GM21576 (cell line): ENCODE measurements around the gene STEEP1.
"Not testable (repeated sequence)": the region's sequence is repeated elsewhere in the genome, so short reads cannot be mapped to it uniquely, and the experiment has no call there.

Experiments used
- ATAC-seq: cut with Tn5 transposase; IDR thresholded peaks from one replicate; pipeline ENCODE4 v1.9.1; 2021; ENCODE audit warnings: mild to moderate bottlenecking, moderate library complexity; ENCODE audit not compliant: unreplicated experiment

The STEEP1 gene

GRCh38 chrX:119537487-119537886 lies 27.7 kb downstream of the STEEP1 start:
- ATAC-seq: no peak

- no peak for ATAC-seq
Observed at GRCh38 chrX:119529345-119530276, 35.6 kb downstream of the STEEP1 start.

- ATAC-seq: no peak
Observed at GRCh38 chrX:119523664-119524184, 41.5 kb downstream of the STEEP1 start.

GRCh38 chrX:119521246-119521645 lies 44.0 kb downstream of the STEEP1 start:
- ATAC-seq: no peak

DNA sequence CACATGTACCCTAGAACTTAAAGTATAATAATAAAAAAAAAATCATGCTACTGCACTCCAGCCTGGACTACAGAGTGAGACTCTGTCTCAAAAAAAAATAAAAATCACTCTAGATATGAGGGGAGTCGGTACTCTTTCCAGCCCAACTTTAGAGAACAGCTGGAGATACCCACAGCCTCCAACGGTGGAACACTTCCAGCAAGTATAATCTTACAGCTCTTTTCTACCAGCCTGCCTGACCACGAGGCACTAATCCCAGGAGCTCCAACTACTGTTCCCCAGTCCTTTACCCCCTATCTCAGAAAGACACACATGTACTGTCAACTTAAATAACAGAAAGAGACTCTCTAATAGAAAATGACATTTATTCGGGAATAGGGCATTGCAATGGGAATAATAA lies 46.8 kb downstream of the STEEP1 start:
- ATAC-seq: no peak

- ATAC-seq: peak; percentile 90
Observed at GRCh38 chrX:119516157-119516702, 49.0 kb downstream of the STEEP1 start.

DNA sequence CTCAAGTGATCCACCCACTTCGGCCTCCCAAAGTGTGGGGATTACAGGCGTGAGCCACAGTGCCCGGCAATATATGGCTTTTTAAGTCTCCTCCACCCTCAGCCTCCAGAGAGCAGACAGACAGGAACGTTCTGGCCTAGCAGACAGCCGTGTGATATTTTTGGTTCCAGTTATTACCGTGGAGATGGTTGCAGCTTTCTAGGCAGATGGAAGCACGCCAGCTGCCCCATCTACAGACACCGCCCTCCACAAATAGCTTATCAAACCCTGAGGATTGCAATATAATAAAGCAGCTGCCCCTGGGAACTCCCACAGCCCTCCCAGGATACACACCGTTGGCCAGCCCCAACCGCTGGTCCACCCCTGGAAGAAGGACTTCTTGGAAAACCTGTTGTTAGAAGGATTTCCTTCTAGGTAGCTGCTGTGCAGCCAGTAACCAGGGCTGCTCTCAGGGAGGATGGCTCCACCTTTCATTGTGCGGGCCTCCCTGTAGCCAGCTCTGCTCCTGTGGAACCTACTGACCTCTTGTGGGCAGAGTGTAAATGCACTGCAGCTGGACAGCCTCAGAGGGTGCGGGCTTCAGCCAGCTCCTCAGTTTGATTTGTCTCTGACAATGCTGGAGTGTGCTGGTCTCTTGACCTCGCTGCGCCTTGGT lies 52.9 kb downstream of the STEEP1 start:
- no peak for ATAC-seq

- ATAC-seq: no peak
Observed at GRCh38 chrX:119507206-119507605, 58.0 kb downstream of the STEEP1 start.

GRCh38 chrX:119505945-119506344 lies 59.3 kb downstream of the STEEP1 start:
- ATAC-seq: no peak

GRCh38 chrX:119505145-119505544 lies 60.1 kb downstream of the STEEP1 start:
- not testable (repeated sequence) for ATAC-seq

GRCh38 chrX:119503484-119503861 lies 61.7 kb downstream of the STEEP1 start:
- ATAC-seq: no peak

GRCh38 chrX:119502727-119503483 lies 62.3 kb downstream of the STEEP1 start:
- ATAC-seq: no peak

GRCh38 chrX:119501511-119502148 lies 63.6 kb downstream of the STEEP1 start:
- no peak for ATAC-seq

DNA sequence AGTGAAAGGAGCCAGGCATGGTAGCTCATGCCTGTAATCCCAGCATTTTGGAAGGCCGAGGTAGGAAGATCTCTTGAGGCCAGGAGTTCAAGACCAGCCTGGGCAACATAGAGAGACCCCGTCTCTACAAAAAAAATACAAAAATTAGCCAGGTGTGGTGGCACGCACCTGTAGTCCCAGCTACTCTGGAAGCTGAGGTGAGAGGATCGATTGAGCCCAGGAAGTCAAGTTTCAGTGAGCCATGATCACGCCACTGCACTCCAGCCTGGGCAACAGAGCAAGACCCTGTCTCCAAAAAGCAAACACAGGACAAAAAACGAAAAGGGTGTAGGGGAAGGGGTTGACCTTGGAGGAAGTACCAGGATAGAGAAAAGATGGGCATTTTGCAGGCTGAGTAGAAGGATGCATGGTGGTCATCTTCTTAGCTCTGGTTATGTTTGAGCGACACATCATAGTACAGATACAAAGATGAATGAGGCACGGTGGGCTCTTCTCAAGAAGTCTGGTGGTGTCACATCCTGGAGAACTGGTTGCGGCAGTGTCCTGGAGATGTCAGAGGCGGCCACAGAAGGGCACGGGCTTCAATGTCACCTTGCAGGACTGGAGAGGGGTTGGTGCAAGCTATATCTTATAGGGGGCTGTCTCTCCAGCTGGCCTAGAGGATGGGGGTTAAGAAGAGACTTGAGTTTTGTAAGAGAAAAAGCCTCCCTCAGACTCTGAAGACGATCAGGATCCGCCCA lies 65.0 kb downstream of the STEEP1 start:
- no peak for ATAC-seq

DNA sequence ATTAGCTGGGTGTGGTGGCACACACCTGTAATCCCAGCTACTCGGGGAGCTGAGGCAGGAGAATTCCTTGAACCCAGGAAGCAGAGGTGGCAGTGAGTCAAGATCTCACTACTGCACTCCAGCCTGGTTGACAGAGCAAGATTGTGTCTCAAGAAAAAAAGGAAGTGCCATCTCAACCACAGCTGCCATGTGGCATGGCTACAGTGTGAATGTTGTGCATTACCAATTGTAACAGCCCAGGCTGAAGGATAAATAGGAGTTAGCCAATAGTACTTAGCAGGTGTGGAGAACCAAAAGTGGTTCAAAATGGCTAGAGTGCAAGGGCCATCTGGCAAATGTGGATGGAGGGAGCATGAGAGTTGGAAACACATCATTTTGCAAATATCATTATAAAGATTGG lies 68.0 kb downstream of the STEEP1 start:
- no peak for ATAC-seq

DNA sequence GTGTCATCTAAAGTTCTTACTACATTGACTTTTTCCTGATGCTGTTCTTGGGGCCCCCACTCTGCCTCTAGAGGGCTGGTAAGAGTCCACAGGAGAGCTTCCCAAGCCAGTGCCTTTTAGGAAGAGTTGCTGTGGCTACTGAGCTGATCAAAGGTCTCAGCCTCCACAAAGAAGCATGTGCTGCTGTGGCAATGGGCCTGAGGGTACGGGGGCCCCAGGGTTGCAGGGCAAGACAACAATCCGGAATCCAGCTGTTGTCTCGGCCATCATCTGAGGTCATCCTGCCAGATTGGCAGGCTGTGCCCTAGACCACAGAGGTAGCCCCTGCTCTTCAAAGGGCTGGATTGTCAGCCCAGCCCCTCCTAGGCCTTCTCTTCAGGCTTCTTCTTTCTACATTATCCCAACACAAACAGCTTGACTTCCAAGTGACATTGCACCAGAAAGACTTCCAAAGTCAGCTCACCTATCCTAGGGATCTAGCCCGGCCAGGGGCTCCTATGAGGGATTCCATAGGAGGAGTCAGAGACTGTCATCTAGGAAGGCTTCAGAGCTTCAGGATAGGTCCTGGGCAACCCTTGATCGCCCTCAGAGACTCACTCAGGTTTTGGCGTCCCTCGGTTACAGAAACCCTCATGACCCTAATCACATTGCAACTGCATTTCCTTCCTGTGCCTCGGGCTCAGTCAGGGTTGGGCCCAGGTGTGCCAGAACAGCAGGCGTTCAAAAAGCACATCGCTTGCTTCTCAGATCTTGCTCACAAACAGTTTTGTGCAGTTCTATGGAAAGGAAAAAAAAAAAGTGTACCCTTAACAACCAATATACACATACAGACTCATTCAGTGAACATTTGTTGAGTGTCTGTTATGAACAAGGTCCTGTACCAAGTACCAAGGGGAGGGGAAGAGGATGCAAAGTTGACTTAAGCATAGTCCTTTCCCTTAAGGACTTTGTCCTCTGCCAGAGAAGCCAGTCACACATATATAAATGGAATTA lies 69.2 kb downstream of the STEEP1 start:
- ATAC-seq: no peak

GRCh38 chrX:119493851-119494495 lies 71.2 kb downstream of the STEEP1 start:
- not testable (repeated sequence) for ATAC-seq

DNA sequence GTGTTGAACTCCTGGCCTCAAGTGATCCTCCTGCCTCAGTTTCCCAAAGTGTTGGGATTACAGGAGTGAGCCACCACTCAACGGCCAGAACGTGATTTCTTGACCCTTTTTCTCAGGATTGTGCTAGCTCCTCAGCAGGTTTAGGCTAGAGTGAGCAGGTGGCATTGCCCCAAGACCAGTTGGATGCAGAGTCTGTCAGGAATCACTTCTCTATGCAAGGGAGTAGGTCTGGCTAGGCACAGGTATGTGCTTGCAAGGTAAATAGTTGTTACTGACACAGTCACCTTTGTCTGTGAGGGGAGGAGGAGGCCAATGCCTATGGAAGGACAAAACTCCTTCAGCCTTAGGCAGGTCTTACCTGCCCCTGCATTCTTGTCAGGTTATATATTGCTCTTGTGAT lies 72.7 kb downstream of the STEEP1 start:
- ATAC-seq: no peak
